Stimulated activated CD8-positive, alpha-beta memory T cell treated with anti-CD3 and anti-CD28 coated beads, Interleukin-7, amount 100 ng/mL, for 1 hour (primary cell): ENCODE results near the gene BIRC7.
"Not testable (repeated sequence)": the region's sequence is repeated elsewhere in the genome, so short reads cannot be mapped to it uniquely, and the experiment has no call there.

ENCODE experiments used
- DNase-seq, 2 donors: peaks; one replicate each; pipeline ENCODE4 v3.0.0-alpha.2; 2020; ENCODE audit warnings: low read depth in 2 of 2

The BIRC7 gene

GRCh38 chr20:63246490-63247288, 11.0 kb downstream of the BIRC7 start:
- no peak for DNase-seq

- DNase-seq, result no peak
Observed at GRCh38 chr20:63247671-63248228, 12.0 kb downstream of the BIRC7 start.

GRCh38 chr20:63248835-63249591, 13.3 kb downstream of the BIRC7 start:
- DNase-seq, result no peak

- no peak for DNase-seq
Observed at GRCh38 chr20:63249891-63250290, 14.2 kb downstream of the BIRC7 start.

GRCh38 chr20:63251350-63251749, 15.6 kb downstream of the BIRC7 start:
- not testable (repeated sequence) for DNase-seq

GRCh38 chr20:63252284-63252711, 16.6 kb downstream of the BIRC7 start:
- no peak for DNase-seq

- DNase-seq, result no peak
Observed at GRCh38 chr20:63253065-63253437, 17.3 kb downstream of the BIRC7 start.

GRCh38 chr20:63253438-63254231, 17.9 kb downstream of the BIRC7 start:
- no peak for DNase-seq

GRCh38 chr20:63254232-63254605, 18.5 kb downstream of the BIRC7 start, which contains the start of gene NKAIN4:
Gene NKAIN4 (minus strand): TSS chr20:63254463. CDS start chr20:63254450, 13 bp downstream.
- no peak for DNase-seq

GRCh38 chr20:63254606-63255384, 19.1 kb downstream of the BIRC7 start:
- no peak for DNase-seq

GRCh38 chr20:63255931-63256704, 20.4 kb downstream of the BIRC7 start:
- no peak for DNase-seq

GRCh38 chr20:63256954-63257353, 21.2 kb downstream of the BIRC7 start:
- DNase-seq, result no peak

GRCh38 chr20:63257629-63258028, 21.9 kb downstream of the BIRC7 start:
- DNase-seq, result no peak

GRCh38 chr20:63258781-63259180, 23.1 kb downstream of the BIRC7 start:
- no peak for DNase-seq

GRCh38 chr20:63259734-63260460, 24.2 kb downstream of the BIRC7 start:
- DNase-seq, result no peak

- DNase-seq, result no peak
Observed at GRCh38 chr20:63260521-63260920, 24.8 kb downstream of the BIRC7 start.

- DNase-seq, result no peak
Observed at GRCh38 chr20:63261060-63261794, 25.5 kb downstream of the BIRC7 start.

GRCh38 chr20:63261795-63262528, 26.3 kb downstream of the BIRC7 start:
- DNase-seq, result no peak
